Measurements from ENCODE around the gene NAV3. TPM values are rescaled to one million over a fixed set of nuclear protein-coding genes. Genes with fewer than 3 reads are reported as not detected.

Gene NAV3
- total RNA-seq, 2 donors from 2014 or later: 9.0 to 12.6 TPM

GRCh38 chr12:77786675-77787074 lies 44.0 kb upstream of the NAV3 start:
- no peaks in the 10 kb centered on the region for H3K9me3 ChIP-seq
- intact Hi-C loops (cut with DNase I): no loop called here
- WGBS: 78% methylated on average over 5 of the region's 5 CpGs
- no peak for DNase-seq (ENCODE audit: low spot score)
- H3K4me3 ChIP-seq: no peak overlapping the region
- H3K27me3 ChIP-seq (replicated peaks; ENCODE audit: insufficient read depth): no peaks in the 10 kb centered on the region
- no peak for TF ChIP-seq POLR2A (IDR thresholded peaks at IDR 0.05)
- TF ChIP-seq CTCF (IDR thresholded peaks at IDR 0.05): no peak
- no peak for TF ChIP-seq POLR2AphosphoS5 (IDR thresholded peaks at IDR 0.05)
- H3K27ac ChIP-seq: no peak overlapping the region
- H3K36me3 ChIP-seq: no peaks in the 10 kb centered on the region
- no peaks in the 10 kb centered on the region for H3K4me1 ChIP-seq (replicated peaks)

GRCh38 chr12:77788231-77789168 lies 42.2 kb upstream of the NAV3 start:
- WGBS: 64% methylated on average over 7 of the region's 7 CpGs
- Histone ChIP-seq H3K9me3 (no peaks in the 10 kb centered on the region), H3K36me3 (no peaks in the 10 kb centered on the region), H3K27ac (no peak overlapping the region), H3K4me1 (replicated peaks) (no peaks in the 10 kb centered on the region), H3K27me3 (replicated peaks; ENCODE audit: insufficient read depth) (no peaks in the 10 kb centered on the region), H3K4me3 (no peak overlapping the region)
- TF ChIP-seq POLR2AphosphoS5 (IDR thresholded peaks at IDR 0.05) (no peak), CTCF (IDR thresholded peaks at IDR 0.05) (no peak), POLR2A (IDR thresholded peaks at IDR 0.05) (no peak)
- no peak for DNase-seq (ENCODE audit: low spot score)
- intact Hi-C loops (cut with DNase I): no loop called here

- no peak for TF ChIP-seq POLR2A (IDR thresholded peaks at IDR 0.05)
- no peak for TF ChIP-seq CTCF (IDR thresholded peaks at IDR 0.05)
- WGBS: 81% methylated on average over 3 of the region's 3 CpGs
- Histone ChIP-seq H3K9me3 (no peaks in the 10 kb centered on the region), H3K4me3 (no peak overlapping the region), H3K27me3 (replicated peaks; ENCODE audit: insufficient read depth) (no peaks in the 10 kb centered on the region), H3K4me1 (replicated peaks) (no peaks in the 10 kb centered on the region), H3K36me3 (no peaks in the 10 kb centered on the region), H3K27ac (no peak overlapping the region)
- DNase-seq (ENCODE audit: low spot score): no peak
- intact Hi-C loops (cut with DNase I): no loop called here
Observed at GRCh38 chr12:77795699-77796098, 35.0 kb upstream of the NAV3 start.

- Histone ChIP-seq H3K9me3 (no peaks in the 10 kb centered on the region), H3K27ac (no peak overlapping the region), H3K4me3 (no peak overlapping the region), H3K4me1 (replicated peaks) (no peaks in the 10 kb centered on the region), H3K27me3 (replicated peaks; ENCODE audit: insufficient read depth) (no peaks in the 10 kb centered on the region), H3K36me3 (no peaks in the 10 kb centered on the region)
- intact Hi-C loops (cut with DNase I): no loop called here
- TF ChIP-seq POLR2A (IDR thresholded peaks at IDR 0.05) (no peak), CTCF (IDR thresholded peaks at IDR 0.05) (no peak), POLR2AphosphoS5 (IDR thresholded peaks at IDR 0.05) (no peak)
- DNase-seq (ENCODE audit: low spot score): no peak
- WGBS: 68% methylated on average over 1 of the region's 1 CpG
Observed at GRCh38 chr12:77796775-77797174, 33.9 kb upstream of the NAV3 start.

- H3K9me3 ChIP-seq: no peaks in the 10 kb centered on the region
- no peaks in the 10 kb centered on the region for H3K27me3 ChIP-seq (replicated peaks; ENCODE audit: insufficient read depth)
- WGBS: 77% methylated on average over 2 of the region's 2 CpGs
- H3K4me1 ChIP-seq (replicated peaks): no peaks in the 10 kb centered on the region
- no peaks in the 10 kb centered on the region for H3K36me3 ChIP-seq
- DNase-seq (ENCODE audit: low spot score): no peak
- intact Hi-C loops (cut with DNase I): no loop called here
- no peak overlapping the region for H3K4me3 ChIP-seq
- TF ChIP-seq POLR2A (IDR thresholded peaks at IDR 0.05): no peak
- TF ChIP-seq POLR2AphosphoS5 (IDR thresholded peaks at IDR 0.05): no peak
- TF ChIP-seq CTCF (IDR thresholded peaks at IDR 0.05): no peak
- no peak overlapping the region for H3K27ac ChIP-seq
Observed at GRCh38 chr12:77800501-77800900, 30.2 kb upstream of the NAV3 start.

Data from prostate gland (tissue), 2 donors.